Esophagus squamous epithelium (tissue), 5 donors: Measurements from ENCODE around the gene KANK4. TPM values are rescaled to one million over a fixed set of nuclear protein-coding genes. Genes with fewer than 3 reads are reported as not detected.
"Not testable (repeated sequence)": the region's sequence is repeated elsewhere in the genome, so short reads cannot be mapped to it uniquely, and the experiment has no call there.

Experiments used
- DNase-seq: peaks from one replicate; lab custom pipeline; 2025; lab: John Stamatoyannopoulos, UW
- H3K27ac ChIP-seq, 4 donors: fragments of 200-600 bp; sonication (generic); one replicate each; pipeline ENCODE4 v1.5.1; 2016 to 2019; ENCODE audit warnings: mild to moderate bottlenecking in 1 of 4
- H3K27me3 ChIP-seq, 4 donors: fragments of 200-600 bp; sonication (generic); 1 replicate in 3 of 4; 2 replicates in 1 of 4; pipeline versions ENCODE4 v1.5.1 to v1.6.0; 2017 to 2021; ENCODE audit warnings: antibody characterized with exemption in 1 of 4
- H3K36me3 ChIP-seq, 3 donors: fragments of 200-600 bp; sonication (generic); one replicate each; pipeline ENCODE4 v1.5.1; 2016 to 2019
- H3K4me1 ChIP-seq, 3 donors: fragments of 200-600 bp; sonication (generic); one replicate each; pipeline ENCODE4 v1.5.1; 2017 to 2019
- H3K4me3 ChIP-seq, 4 donors: fragments of 200-600 bp; sonication (generic); 1 replicate in 3 of 4; 2 replicates in 1 of 4; pipeline ENCODE4 v1.5.1; 2016 to 2019; ENCODE audit warnings: mild to moderate bottlenecking in 2 of 4, moderate library complexity in 1 of 4
- H3K9me3 ChIP-seq, 3 donors: fragments of 200-600 bp; sonication (generic); one replicate each; pipeline ENCODE4 v1.5.1; 2016 to 2019
- CTCF ChIP-seq, 6 experiments: fragments of 450-650 bp in 4 of 6; fragments of 200-600 bp in 2 of 6; sonication (generic) in 2 of 6; IDR thresholded peaks; one replicate each; pipeline ENCODE4 v1.5.1; 2016 to 2019; ENCODE audit warnings: antibody characterized with exemption in 6 of 6, mild to moderate bottlenecking in 4 of 6, moderate library complexity in 4 of 6
- POLR2A ChIP-seq, 4 donors: fragments of 450-650 bp; IDR thresholded peaks; one replicate each; pipeline ENCODE4 v1.6.1; 2017; ENCODE audit warnings: antibody characterized with exemption in 4 of 4, mild to moderate bottlenecking in 4 of 4, moderate library complexity in 3 of 4
- WGBS, 2 donors: methylation state at CpG; one replicate each; pipeline ENCODE4 v1.1.5; 2018; 5-methylcytosine and 5-hydroxymethylcytosine counted together
- intact Hi-C: fragments of 100-400 bp; cut with DNase I; formaldehyde crosslinking; loops from one replicate; pipeline ENCODE4 v1.15.0; 2022
- total RNA-seq, 4 donors: library from RNA; depleted of rRNA; stranded (reverse); fragments of >200 nt; gene quantifications; one replicate each; pipeline ENCODE4 v1.1.0, GENCODE V29; 2016
- donor health status: DM: yes; HTN: yes; CAD: no.

KANK4 gene
- total RNA-seq, 4 donors from 2014 or later: 0.19 TPM; not detected in 3

- TF ChIP-seq POLR2A (IDR thresholded peaks at IDR 0.05) (no peak), CTCF (IDR thresholded peaks at IDR 0.05) (no peak)
- no peak overlapping the region for H3K27ac ChIP-seq
- H3K4me3 ChIP-seq: no peak overlapping the region
- no peaks in the 10 kb centered on the region for H3K27me3 ChIP-seq
- H3K9me3 ChIP-seq: no peaks in the 10 kb centered on the region
- no peaks in the 10 kb centered on the region for H3K4me1 ChIP-seq
- DNase-seq: no peak
- WGBS, 2 donors: 89 to 100% methylated on average over 1 of the region's 1 CpG
- H3K36me3 ChIP-seq: no peaks in the 10 kb centered on the region
- intact Hi-C loops: no loop called here
Observed at GRCh38 chr1:62221171-62221570, 98.1 kb downstream of the KANK4 start.

- H3K9me3 ChIP-seq, DNase-seq, H3K27me3 ChIP-seq, H3K27ac ChIP-seq, H3K36me3 ChIP-seq, intact Hi-C loops, H3K4me3 ChIP-seq, H3K4me1 ChIP-seq: not testable (repeated sequence)
- 82% methylated on average over 9 of the region's 9 CpGs for WGBS, 2 donors
Observed at GRCh38 chr1:62220456-62220855, 98.8 kb downstream of the KANK4 start.

- Histone ChIP-seq H3K9me3 (no peaks in the 10 kb centered on the region), H3K27ac (no peak overlapping the region), H3K27me3 (no peaks in the 10 kb centered on the region), H3K4me3 (no peak overlapping the region), H3K36me3 (no peaks in the 10 kb centered on the region), H3K4me1 (no peaks in the 10 kb centered on the region)
- TF ChIP-seq CTCF (IDR thresholded peaks at IDR 0.05): no peak
- no peak for TF ChIP-seq POLR2A (IDR thresholded peaks at IDR 0.05)
- intact Hi-C loops: no loop called here
- 55 to 79% methylated on average over 2 of the region's 2 CpGs for WGBS, 2 donors
- DNase-seq: no peak
Observed at GRCh38 chr1:62218604-62219003, 100.6 kb downstream of the KANK4 start.

GRCh38 chr1:62213075-62213914 is 105.9 kb downstream of the KANK4 start:
- intact Hi-C loops: no loop called here
- Histone ChIP-seq H3K4me1 (no peaks in the 10 kb centered on the region), H3K4me3 (no peak overlapping the region), H3K27me3 (no peaks in the 10 kb centered on the region), H3K36me3 (no peaks in the 10 kb centered on the region), H3K27ac (no peak overlapping the region), H3K9me3 (peaks cover 0 to 14% (median 4%) of the 10 kb centered on the region in 3 donors)
- DNase-seq: no peak
- TF ChIP-seq CTCF (IDR thresholded peaks at IDR 0.05) (no peak), POLR2A (IDR thresholded peaks at IDR 0.05) (no peak)
- WGBS, 2 donors: 79 to 85% methylated on average over 6 of the region's 6 CpGs

GRCh38 chr1:62212411-62212810 is 106.8 kb downstream of the KANK4 start:
- TF ChIP-seq POLR2A (IDR thresholded peaks at IDR 0.05) (no peak), CTCF (IDR thresholded peaks at IDR 0.05) (no peak)
- Histone ChIP-seq H3K4me1 (no peaks in the 10 kb centered on the region), H3K9me3 (peaks cover 0 to 14% (median 4%) of the 10 kb centered on the region in 3 donors), H3K36me3 (no peaks in the 10 kb centered on the region), H3K27ac (no peak overlapping the region), H3K27me3 (no peaks in the 10 kb centered on the region), H3K4me3 (no peak overlapping the region)
- no peak for DNase-seq
- intact Hi-C loops: no loop called here
- 87 to 88% methylated on average over 6 of the region's 6 CpGs for WGBS, 2 donors
